ENCODE results near the gene GRID1. TPM values are rescaled to one million over a fixed set of nuclear protein-coding genes. Genes with fewer than 3 reads are reported as not detected.

Gene GRID1
- total and polyA plus RNA-seq, 4 donors, result 1.1 to 3.8 TPM; not detected in 2

GRCh38 chr10:86335257-86335656 lies 31.3 kb downstream of the GRID1 start:
- H3K27ac ChIP-seq (ENCODE audit: low read depth in 1 of 2, low read length in 2 of 2), result no peak overlapping the region
- intact Hi-C loops (cut with DNase I), result no loop called here
- no peaks in the 10 kb centered on the region for H3K36me3 ChIP-seq (ENCODE audit: control insufficient read depth in 1 of 2, insufficient read depth in 2 of 2, low read length in 1 of 2)
- ATAC-seq (ENCODE audit: low FRiP score) (no peak), DNase-seq (no peak)
- no peaks in the 10 kb centered on the region for H3K27me3 ChIP-seq (ENCODE audit: control insufficient read depth in 1 of 2, insufficient read depth in 2 of 2, low read length in 1 of 2)
- H3K9me3 ChIP-seq (ENCODE audit: control insufficient read depth, low read length), result no peaks in the 10 kb centered on the region
- H3K4me3 ChIP-seq (ENCODE audit: low read length in 2 of 2), result no peak overlapping the region
- no peaks in the 10 kb centered on the region for H3K4me1 ChIP-seq (ENCODE audit: control insufficient read depth in 1 of 2, insufficient read depth in 2 of 2, low read length in 2 of 2)

DNA sequence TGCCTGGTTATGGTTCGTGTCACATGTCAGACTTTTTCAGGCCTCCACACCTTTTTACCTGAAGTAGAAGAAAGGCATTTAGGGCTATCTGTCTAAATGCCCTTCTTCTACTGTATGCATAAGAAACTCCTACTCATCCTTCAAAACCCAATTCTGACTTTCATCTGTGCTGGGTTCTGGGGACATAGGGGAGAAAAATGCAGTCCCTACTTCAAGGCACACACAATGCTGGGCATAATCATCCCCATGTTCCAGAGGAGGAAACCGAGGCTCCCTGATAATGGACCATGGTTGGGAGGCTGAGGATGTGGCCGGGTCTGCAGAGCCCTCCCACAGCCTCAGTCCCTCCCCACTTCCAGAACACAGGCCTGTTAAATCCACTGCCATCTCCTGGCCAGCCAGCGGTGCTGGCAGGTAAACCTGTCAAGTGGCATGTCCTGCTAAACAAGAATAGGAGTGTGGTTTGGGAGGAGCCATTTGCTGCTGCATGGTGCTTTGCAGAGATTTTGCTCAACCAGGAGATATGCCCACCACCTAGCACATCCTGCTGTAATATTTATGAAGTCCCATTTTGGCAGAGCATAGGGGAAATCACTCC lies 32.0 kb downstream of the GRID1 start:
- H3K4me3 ChIP-seq (ENCODE audit: low read length in 2 of 2), result no peak overlapping the region
- H3K9me3 ChIP-seq (ENCODE audit: control insufficient read depth, low read length), result no peaks in the 10 kb centered on the region
- no peak overlapping the region for H3K27ac ChIP-seq (ENCODE audit: low read depth in 1 of 2, low read length in 2 of 2)
- DNase-seq, result peak in 1 of 2 donors; percentile 9
- H3K36me3 ChIP-seq (ENCODE audit: control insufficient read depth in 1 of 2, insufficient read depth in 2 of 2, low read length in 1 of 2), result no peaks in the 10 kb centered on the region
- H3K27me3 ChIP-seq (ENCODE audit: control insufficient read depth in 1 of 2, insufficient read depth in 2 of 2, low read length in 1 of 2), result no peaks in the 10 kb centered on the region
- WGBS, 2 donors, result 54 to 71% methylated on average over 4 of the region's 4 CpGs
- intact Hi-C loops (cut with DNase I), result no loop called here
- no peaks in the 10 kb centered on the region for H3K4me1 ChIP-seq (ENCODE audit: control insufficient read depth in 1 of 2, insufficient read depth in 2 of 2, low read length in 2 of 2)
- no peak for ATAC-seq (ENCODE audit: low FRiP score)

GRCh38 chr10:86333826-86334487 lies 32.6 kb downstream of the GRID1 start:
- no peak overlapping the region for H3K4me3 ChIP-seq (ENCODE audit: low read length in 2 of 2)
- no peaks in the 10 kb centered on the region for H3K36me3 ChIP-seq (ENCODE audit: control insufficient read depth in 1 of 2, insufficient read depth in 2 of 2, low read length in 1 of 2)
- no peaks in the 10 kb centered on the region for H3K27me3 ChIP-seq (ENCODE audit: control insufficient read depth in 1 of 2, insufficient read depth in 2 of 2, low read length in 1 of 2)
- no peaks in the 10 kb centered on the region for H3K4me1 ChIP-seq (ENCODE audit: control insufficient read depth in 1 of 2, insufficient read depth in 2 of 2, low read length in 2 of 2)
- DNase-seq, result peak in 1 of 2 donors; percentile 55
- no peak overlapping the region for H3K27ac ChIP-seq (ENCODE audit: low read depth in 1 of 2, low read length in 2 of 2)
- intact Hi-C loops (cut with DNase I), result no loop called here
- no peak for ATAC-seq (ENCODE audit: low FRiP score)
- H3K9me3 ChIP-seq (ENCODE audit: control insufficient read depth, low read length), result no peaks in the 10 kb centered on the region
- WGBS, 2 donors, result 79 to 85% methylated on average over 7 of the region's 7 CpGs

- intact Hi-C loops (cut with DNase I), result no loop called here
- H3K9me3 ChIP-seq (ENCODE audit: control insufficient read depth, low read length), result no peaks in the 10 kb centered on the region
- peak in 1 of 2 donors; percentile 59 for DNase-seq
- no peak overlapping the region for H3K27ac ChIP-seq (ENCODE audit: low read depth in 1 of 2, low read length in 2 of 2)
- no peaks in the 10 kb centered on the region for H3K36me3 ChIP-seq (ENCODE audit: control insufficient read depth in 1 of 2, insufficient read depth in 2 of 2, low read length in 1 of 2)
- H3K4me3 ChIP-seq (ENCODE audit: low read length in 2 of 2), result no peak overlapping the region
- 64 to 67% methylated on average over 8 of the region's 8 CpGs for WGBS, 2 donors
- H3K27me3 ChIP-seq (ENCODE audit: control insufficient read depth in 1 of 2, insufficient read depth in 2 of 2, low read length in 1 of 2), result no peaks in the 10 kb centered on the region
- no peaks in the 10 kb centered on the region for H3K4me1 ChIP-seq (ENCODE audit: control insufficient read depth in 1 of 2, insufficient read depth in 2 of 2, low read length in 2 of 2)
- ATAC-seq (ENCODE audit: low FRiP score), result no peak
Observed at GRCh38 chr10:86331861-86332260, 34.7 kb downstream of the GRID1 start.

DNA sequence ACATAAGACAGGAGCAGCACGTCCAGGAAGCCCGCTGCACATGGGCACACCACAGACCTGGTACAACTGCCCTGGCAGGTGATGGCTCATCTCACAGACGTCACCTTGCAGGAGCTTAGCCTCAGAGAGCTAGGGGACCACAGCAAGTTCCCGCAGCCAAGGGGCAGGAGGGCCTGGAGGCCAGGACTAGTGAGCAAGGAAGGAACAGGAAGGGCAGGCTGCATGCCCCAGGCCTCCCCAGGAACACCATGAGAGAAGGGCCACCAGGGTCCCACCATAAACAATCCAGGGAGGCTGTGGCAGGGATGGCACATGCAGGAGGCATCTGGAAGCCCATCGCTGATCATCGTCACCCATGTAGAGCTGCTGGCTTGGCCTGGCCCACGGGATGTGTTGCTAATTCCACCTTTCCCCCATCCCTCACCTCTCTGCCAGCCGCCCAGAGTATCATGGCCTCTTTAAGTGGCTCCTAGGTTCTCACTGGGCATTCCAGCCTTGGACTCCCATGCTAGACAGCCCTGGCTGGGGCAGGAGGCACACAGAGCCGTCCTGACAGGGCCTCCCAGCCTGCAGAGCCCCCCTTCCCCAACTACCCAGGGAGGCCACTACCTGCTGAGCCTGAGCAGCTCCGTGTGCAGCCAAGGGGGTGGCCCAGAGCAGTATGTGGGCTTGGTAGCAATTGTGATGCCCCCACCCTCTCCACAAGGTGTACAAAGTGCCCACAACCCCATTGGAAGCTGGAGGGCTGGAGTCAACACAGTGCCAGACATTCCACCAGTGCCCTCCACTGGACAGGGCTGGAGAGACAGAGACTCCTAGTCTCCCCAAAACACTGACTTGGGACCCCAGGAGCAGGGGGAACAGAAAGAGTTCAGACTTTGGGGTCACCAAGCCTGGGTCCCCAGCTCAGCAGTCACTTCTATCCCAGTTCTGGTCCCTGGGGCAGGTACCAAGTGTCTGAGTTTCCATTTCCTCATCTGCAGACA lies 35.5 kb downstream of the GRID1 start:
- DNase-seq (peak in 1 of 2 donors; percentile 52), ATAC-seq (ENCODE audit: low FRiP score) (no peak)
- 90 to 92% methylated on average over 10 of the region's 10 CpGs for WGBS, 2 donors
- Histone ChIP-seq H3K4me3 (ENCODE audit: low read length in 2 of 2) (no peak overlapping the region), H3K27me3 (ENCODE audit: control insufficient read depth in 1 of 2, insufficient read depth in 2 of 2, low read length in 1 of 2) (no peaks in the 10 kb centered on the region), H3K4me1 (ENCODE audit: control insufficient read depth in 1 of 2, insufficient read depth in 2 of 2, low read length in 2 of 2) (no peaks in the 10 kb centered on the region), H3K27ac (ENCODE audit: low read depth in 1 of 2, low read length in 2 of 2) (no peak overlapping the region), H3K36me3 (ENCODE audit: control insufficient read depth in 1 of 2, insufficient read depth in 2 of 2, low read length in 1 of 2) (no peaks in the 10 kb centered on the region), H3K9me3 (ENCODE audit: control insufficient read depth, low read length) (no peaks in the 10 kb centered on the region)
- intact Hi-C loops (cut with DNase I), result no loop called here

GRCh38 chr10:86329896-86330680 lies 36.5 kb downstream of the GRID1 start:
- ATAC-seq (ENCODE audit: low FRiP score), result no peak

DNA sequence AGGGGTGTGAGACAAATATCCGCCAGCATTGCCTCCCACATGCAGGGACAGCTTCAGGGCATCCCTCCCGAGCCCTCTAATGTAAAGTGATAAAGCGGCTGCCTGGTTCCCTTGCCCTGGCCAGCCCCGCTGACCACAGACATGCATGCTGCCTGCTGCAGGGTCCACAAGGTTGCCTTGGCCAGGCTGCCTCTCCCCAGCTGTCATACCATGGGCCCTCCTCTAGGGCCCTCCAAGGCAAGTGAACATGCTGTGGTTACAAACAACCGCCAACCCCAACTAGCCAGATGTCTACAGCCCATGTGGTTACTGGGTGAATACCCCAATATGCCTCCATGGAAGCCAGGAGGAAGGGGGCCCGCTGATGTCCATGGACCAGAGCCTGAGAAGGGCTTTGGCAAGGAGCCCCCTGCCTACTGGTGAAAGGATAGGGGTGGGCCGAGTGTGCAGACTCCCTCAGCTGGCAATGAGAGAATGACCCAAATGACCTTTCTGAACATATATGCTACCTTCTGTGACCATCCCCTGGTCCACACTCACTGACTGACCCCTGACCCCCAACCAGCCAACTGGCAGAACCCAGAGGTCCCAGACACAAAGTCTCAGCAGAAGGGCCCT lies 37.4 kb downstream of the GRID1 start:
- peak in 1 of 2 donors; percentile 68 for DNase-seq
- intact Hi-C loops (cut with DNase I), result no loop called here
- Histone ChIP-seq H3K36me3 (ENCODE audit: control insufficient read depth in 1 of 2, insufficient read depth in 2 of 2, low read length in 1 of 2) (no peaks in the 10 kb centered on the region), H3K4me3 (ENCODE audit: low read length in 2 of 2) (no peak overlapping the region), H3K27ac (ENCODE audit: low read depth in 1 of 2, low read length in 2 of 2) (no peak overlapping the region), H3K27me3 (ENCODE audit: control insufficient read depth in 1 of 2, insufficient read depth in 2 of 2, low read length in 1 of 2) (no peaks in the 10 kb centered on the region), H3K4me1 (ENCODE audit: control insufficient read depth in 1 of 2, insufficient read depth in 2 of 2, low read length in 2 of 2) (no peaks in the 10 kb centered on the region), H3K9me3 (ENCODE audit: control insufficient read depth, low read length) (no peaks in the 10 kb centered on the region)
- WGBS, 2 donors, result 85 to 94% methylated on average over 7 of the region's 7 CpGs
- ATAC-seq (ENCODE audit: low FRiP score), result no peak

More at GRCh38 chr10:86329896-86330680, 36.5 kb downstream of the GRID1 start:
- Histone ChIP-seq H3K4me3 (ENCODE audit: low read length in 2 of 2) (no peak overlapping the region), H3K27me3 (ENCODE audit: control insufficient read depth in 1 of 2, insufficient read depth in 2 of 2, low read length in 1 of 2) (no peaks in the 10 kb centered on the region), H3K4me1 (ENCODE audit: control insufficient read depth in 1 of 2, insufficient read depth in 2 of 2, low read length in 2 of 2) (no peaks in the 10 kb centered on the region), H3K27ac (ENCODE audit: low read depth in 1 of 2, low read length in 2 of 2) (no peak overlapping the region), H3K36me3 (ENCODE audit: control insufficient read depth in 1 of 2, insufficient read depth in 2 of 2, low read length in 1 of 2) (no peaks in the 10 kb centered on the region), H3K9me3 (ENCODE audit: control insufficient read depth, low read length) (no peaks in the 10 kb centered on the region)
- DNase-seq, result peak in 1 of 2 donors; percentile 41
- intact Hi-C loops (cut with DNase I), result no loop called here
- WGBS, 2 donors, result 87 to 91% methylated on average over 16 of the region's 16 CpGs
